ENCODE results near the gene KIFAP3.
A peak's percentile ranks its signal among the peaks of the same experiment; 100 is the strongest.

KIFAP3 gene

DNA sequence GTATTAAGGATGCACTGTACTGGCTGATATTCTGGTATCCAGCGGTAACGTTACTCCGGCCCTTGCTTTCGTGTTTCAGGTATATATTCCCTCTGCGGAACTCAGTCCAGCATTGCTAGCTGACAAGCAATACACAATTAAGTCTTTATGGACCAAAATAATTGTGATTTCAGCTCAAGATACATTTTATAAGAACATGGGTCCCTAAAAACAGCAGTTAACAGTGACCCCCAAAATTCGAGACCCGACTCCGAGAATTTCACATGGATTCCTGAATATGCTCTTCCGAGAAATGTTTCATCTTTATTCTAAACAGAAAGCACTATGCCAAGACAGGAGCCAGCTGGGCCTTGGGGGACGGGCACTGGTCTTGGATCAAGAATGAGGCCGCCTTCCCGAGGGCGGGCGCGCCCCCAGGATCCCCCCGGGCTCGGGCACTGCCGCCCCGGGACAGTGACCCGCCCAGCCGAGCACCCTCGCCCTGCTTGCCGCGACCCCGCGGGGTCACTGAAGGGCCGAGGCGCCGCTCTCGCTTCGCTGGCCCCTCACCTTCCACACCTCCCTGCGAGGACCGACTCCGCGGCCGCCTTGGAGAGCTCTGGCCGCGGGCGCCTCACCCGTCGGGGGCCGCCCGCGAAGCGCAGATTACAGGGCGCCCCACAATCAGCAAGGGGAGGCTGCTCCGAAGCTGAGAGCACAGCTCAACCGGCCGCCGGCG lies 181.4 kb downstream of the KIFAP3 start:
- TF ChIP-seq FOXA1 (IDR thresholded peaks at IDR 0.05): no peak
- no peak for TF ChIP-seq FOXK2 (IDR thresholded peaks at IDR 0.05)
- no peak for TF ChIP-seq SP1 (IDR thresholded peaks at IDR 0.05)
- TF ChIP-seq ZNF384 (IDR thresholded peaks at IDR 0.05): no peak
- TF ChIP-seq ELF4 (IDR thresholded peaks at IDR 0.05): no peak
- TF ChIP-seq, protein P1, sequence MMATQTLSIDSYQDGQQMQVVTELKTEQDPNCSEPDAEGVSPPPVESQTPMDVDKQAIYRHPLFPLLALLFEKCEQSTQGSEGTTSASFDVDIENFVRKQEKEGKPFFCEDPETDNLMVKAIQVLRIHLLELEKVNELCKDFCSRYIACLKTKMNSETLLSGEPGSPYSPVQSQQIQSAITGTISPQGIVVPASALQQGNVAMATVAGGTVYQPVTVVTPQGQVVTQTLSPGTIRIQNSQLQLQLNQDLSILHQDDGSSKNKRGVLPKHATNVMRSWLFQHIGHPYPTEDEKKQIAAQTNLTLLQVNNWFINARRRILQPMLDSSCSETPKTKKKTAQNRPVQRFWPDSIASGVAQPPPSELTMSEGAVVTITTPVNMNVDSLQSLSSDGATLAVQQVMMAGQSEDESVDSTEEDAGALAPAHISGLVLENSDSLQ (IDR thresholded peaks at IDR 0.05): no peak
- TF ChIP-seq TARDBP (IDR thresholded peaks at IDR 0.05): no peak
- no peak for TF ChIP-seq FOXM1 (IDR thresholded peaks at IDR 0.05; ENCODE audit: borderline replicate concordance)
- TF ChIP-seq LEF1 (IDR thresholded peaks at IDR 0.05; ENCODE audit: borderline replicate concordance): no peak
- TF ChIP-seq CTBP1 (IDR thresholded peaks at IDR 0.05; ENCODE audit: borderline replicate concordance): no peak
- ChIA-PET POLR2A (interaction anchor here (0.9 to 2.1 kb wide), 8 partner anchors 9 to 407 kb away, joined by 3 to 11 read pairs (median 4); partner anchors contain the start of genes KIFAP3 and METTL18), CTCF (no interaction called here)
- DNase-seq (ENCODE audit: extremely low spot score): peak; percentile 22

DNA sequence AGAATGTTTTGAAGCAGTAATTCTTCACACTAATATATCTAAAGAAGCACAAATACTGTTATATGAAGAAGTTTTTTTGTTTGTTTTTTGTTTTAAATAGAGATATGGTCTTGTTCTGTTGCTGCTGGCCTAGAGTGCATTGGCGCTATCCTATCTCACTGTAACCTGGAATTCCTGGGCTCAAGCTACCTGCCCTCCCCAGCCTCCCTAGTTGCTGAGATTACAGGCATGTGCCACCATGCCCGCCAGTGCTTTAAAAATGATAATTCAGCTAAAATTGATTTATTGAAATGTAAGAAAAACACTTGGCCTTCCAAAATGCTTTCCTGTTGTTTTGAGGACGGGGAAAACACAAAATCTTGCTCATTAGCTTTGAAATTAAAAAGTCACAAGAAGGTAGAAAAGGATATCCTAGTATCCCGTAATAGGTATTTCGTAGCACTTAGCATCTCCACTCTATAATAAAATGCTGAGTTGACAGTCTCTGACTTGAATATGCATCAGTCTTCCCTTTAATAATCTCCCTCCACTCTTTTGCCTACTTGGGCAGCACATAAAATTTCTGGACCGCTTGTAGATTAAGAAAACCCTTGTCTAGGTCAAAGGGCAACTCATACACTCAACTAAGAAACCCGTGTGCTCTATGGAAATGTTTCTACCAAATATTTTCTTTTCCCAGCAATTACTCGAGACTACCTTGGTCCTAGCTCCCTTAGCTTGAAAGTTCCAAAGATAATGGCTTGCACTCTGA lies 182.1 kb downstream of the KIFAP3 start:
- POLR2A ChIA-PET: interaction anchor here (0.9 to 1.4 kb wide), 2 partner anchors 8 to 13 kb away, joined by 3 to 4 read pairs; no protein-coding TSS in a partner anchor
- CTCF ChIA-PET: no interaction called here
- no peak for TF ChIP-seq FOXA1 (IDR thresholded peaks at IDR 0.05)
- TF ChIP-seq LEF1 (IDR thresholded peaks at IDR 0.05; ENCODE audit: borderline replicate concordance): no peak
- TF ChIP-seq NFRKB (IDR thresholded peaks at IDR 0.05): no peak
- TF ChIP-seq FOXM1 (IDR thresholded peaks at IDR 0.05; ENCODE audit: borderline replicate concordance): no peak
- TF ChIP-seq, protein P1 (IDR thresholded peaks at IDR 0.05): no peak
- TF ChIP-seq ARNT (IDR thresholded peaks at IDR 0.05): no peak
- no peak for TF ChIP-seq ELF4 (IDR thresholded peaks at IDR 0.05)
- TF ChIP-seq ZNF384 (IDR thresholded peaks at IDR 0.05): no peak
- no peak for DNase-seq (ENCODE audit: extremely low spot score)

DNA sequence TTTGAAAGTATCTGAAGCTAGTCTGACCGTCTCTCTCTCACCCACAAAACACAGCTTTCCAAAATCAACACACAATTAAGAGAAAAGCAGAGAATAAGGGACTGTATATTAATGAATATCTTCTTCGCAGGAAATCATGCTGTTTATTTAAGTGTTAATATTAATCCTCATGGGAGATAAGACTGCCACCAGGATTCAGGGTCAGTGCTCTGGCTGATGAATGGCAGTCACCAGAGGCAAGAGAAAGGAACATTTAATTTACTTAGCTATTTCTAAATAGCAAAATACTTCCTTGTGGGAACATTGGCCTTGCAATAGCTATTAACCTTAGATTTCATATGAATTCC lies 183.0 kb downstream of the KIFAP3 start:
- CTCF ChIA-PET: interaction anchor here (0.7 kb wide), 1 partner anchor 33 kb away, joined by 3 read pairs; no protein-coding TSS in a partner anchor
- POLR2A ChIA-PET: no interaction called here
- DNase-seq (ENCODE audit: extremely low spot score): no peak
- TF ChIP-seq, protein P1 (IDR thresholded peaks at IDR 0.05): no peak
- TF ChIP-seq ZNF384 (IDR thresholded peaks at IDR 0.05) (no peak), HDGF (IDR thresholded peaks at IDR 0.05; ENCODE audit: borderline replicate concordance) (no peak), LEF1 (IDR thresholded peaks at IDR 0.05; ENCODE audit: borderline replicate concordance) (no peak), FOXK2 (IDR thresholded peaks at IDR 0.05) (no peak), NFRKB (IDR thresholded peaks at IDR 0.05) (no peak), TARDBP (IDR thresholded peaks at IDR 0.05) (no peak), BHLHE40 (IDR thresholded peaks at IDR 0.05; ENCODE audit: borderline replicate concordance) (no peak), ARNT (IDR thresholded peaks at IDR 0.05) (no peak), FOXM1 (IDR thresholded peaks at IDR 0.05; ENCODE audit: borderline replicate concordance) (no peak), CTBP1 (IDR thresholded peaks at IDR 0.05; ENCODE audit: borderline replicate concordance) (no peak), ELF4 (IDR thresholded peaks at IDR 0.05) (no peak), SP1 (IDR thresholded peaks at IDR 0.05) (no peak), SUZ12 (IDR thresholded peaks at IDR 0.05) (no peak), FOXA1 (IDR thresholded peaks at IDR 0.05) (no peak), L3MBTL2 (conservative IDR thresholded peaks at IDR 0.05) (no peak)

DNA sequence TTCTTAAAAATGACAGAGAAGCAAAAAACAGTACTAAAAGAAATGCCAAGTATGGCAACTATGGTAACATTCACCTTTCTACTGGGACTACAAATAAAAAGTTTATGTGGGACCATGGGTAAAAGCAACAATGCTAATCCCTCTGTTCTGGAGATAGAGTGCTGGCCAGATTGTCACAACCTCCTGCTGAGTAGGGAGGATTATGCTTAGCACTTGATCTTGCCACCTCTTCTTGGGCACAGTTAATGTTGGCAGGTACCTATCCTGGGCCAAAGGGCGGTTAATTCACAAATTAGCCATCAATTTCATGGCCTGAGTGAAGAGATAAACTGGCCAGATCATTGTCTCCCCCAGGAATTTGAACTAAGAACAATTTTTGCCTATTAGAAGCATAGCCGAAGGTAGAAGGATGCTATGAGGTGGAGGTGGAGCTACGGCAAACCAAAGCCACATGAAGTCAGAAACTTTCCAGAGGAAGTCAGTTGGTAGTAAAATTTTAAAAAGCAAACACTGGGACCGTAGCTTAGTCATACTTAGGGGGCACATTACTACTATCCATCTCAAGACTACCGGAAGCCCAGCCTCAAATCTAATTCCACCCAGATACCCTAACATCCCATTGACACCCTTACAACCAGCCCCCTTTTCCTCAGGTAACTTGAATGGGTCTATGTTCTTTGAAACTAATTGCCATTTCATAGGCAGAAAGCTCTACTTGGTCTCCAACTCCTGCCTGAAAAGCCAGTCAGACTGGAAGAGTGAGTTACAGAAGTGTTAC lies 183.5 kb downstream of the KIFAP3 start:
- POLR2A ChIA-PET: no interaction called here
- peak; percentile 18 for DNase-seq (ENCODE audit: extremely low spot score)
- no peak for TF ChIP-seq FOXA1 (IDR thresholded peaks at IDR 0.05)
- TF ChIP-seq ARNT (IDR thresholded peaks at IDR 0.05): no peak
- no peak for TF ChIP-seq NFRKB (IDR thresholded peaks at IDR 0.05)
- no peak for TF ChIP-seq LEF1 (IDR thresholded peaks at IDR 0.05; ENCODE audit: borderline replicate concordance)
- CTCF ChIA-PET: interaction anchor here (0.7 kb wide), 1 partner anchor 33 kb away, joined by 3 read pairs; no protein-coding TSS in a partner anchor

DNA sequence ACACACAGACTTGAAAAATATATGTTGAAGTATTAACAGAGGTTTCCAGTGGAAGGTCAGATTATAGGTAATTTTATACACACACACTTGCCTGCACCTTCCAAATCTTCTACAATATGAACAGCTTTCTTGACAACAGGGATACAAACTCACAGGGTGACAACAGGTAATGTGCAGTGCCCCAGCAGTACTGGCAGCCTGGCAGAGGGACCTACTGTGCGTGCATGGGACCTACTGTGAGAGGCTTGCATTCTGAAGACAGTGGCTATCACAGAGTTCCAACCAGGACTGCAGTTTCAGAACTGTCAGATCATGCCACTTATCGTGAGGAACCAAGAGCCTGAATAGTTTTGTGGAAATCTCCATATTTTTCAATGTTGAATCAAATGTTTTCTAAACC lies 184.6 kb downstream of the KIFAP3 start:
- POLR2A ChIA-PET: no interaction called here
- DNase-seq (ENCODE audit: extremely low spot score): no peak
- TF ChIP-seq FOXK2 (IDR thresholded peaks at IDR 0.05) (no peak), BHLHE40 (IDR thresholded peaks at IDR 0.05; ENCODE audit: borderline replicate concordance) (no peak)
- CTCF ChIA-PET: no interaction called here

DNA sequence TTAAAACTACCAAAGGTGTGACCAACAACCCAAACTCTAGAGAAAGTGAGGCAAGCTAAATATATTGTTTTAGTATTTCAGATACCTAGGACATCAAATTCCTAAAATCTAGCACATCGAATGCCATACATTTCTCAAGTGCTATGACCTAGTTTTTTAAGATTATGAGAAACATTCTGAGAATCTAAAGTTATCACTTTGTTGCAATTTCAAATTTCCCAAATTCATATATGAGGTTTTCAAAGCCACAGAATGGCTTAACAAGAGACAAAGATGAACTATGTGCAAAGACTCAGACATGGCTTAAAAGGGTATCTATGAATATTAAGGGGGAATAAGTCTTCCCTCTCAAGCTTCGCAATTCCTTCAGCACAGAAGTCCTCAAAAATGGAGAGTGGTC lies 187.6 kb downstream of the KIFAP3 start:
- no peak for DNase-seq (ENCODE audit: extremely low spot score)
- ChIA-PET POLR2A (no interaction called here), CTCF (no interaction called here)
- TF ChIP-seq CTBP1 (IDR thresholded peaks at IDR 0.05; ENCODE audit: borderline replicate concordance) (no peak), FOXM1 (IDR thresholded peaks at IDR 0.05; ENCODE audit: borderline replicate concordance) (no peak), FOXK2 (IDR thresholded peaks at IDR 0.05) (no peak)
